ENCODE results near the gene CASKIN2.

DNA sequence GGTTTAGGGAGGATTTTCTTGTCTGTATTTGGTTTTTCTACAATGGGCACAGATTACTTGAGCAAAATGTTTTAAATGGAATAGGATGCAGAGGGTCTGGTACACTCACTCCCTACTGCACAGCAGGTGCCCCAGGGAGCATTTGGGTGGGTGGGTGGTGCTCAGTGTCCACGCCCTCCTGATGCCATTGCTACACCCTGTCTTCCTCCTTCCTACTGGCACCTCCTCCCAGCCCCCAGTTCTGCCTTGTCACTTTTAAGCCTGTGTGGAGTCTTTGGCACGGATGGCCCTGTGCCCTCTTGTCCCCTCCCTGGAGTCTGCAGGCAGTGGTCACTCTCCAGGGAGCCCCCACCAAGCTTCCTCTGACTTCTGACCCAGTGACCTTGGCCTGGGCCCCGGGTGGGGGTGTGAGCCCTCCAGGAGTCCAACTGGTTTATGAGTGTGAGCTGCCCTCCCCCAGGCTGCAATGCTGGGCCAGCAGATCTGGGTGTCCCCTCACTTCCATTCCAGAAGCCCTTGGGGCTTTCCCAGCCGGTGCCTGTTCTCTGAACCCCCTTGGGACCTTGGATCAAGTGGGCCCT, 25.7 kb upstream of the CASKIN2 start:
- TF ChIP-seq POLR2AphosphoS5 (IDR thresholded peaks at IDR 0.05), result no peak
- TF ChIP-seq POLR2A (IDR thresholded peaks at IDR 0.05), result no peak
